Testis (tissue), 3 donors: ENCODE measurements around the gene KLRF1. TPM values are rescaled to one million over a fixed set of nuclear protein-coding genes. Genes with fewer than 3 reads are reported as not detected.
"Not testable (repeated sequence)": the region's sequence is repeated elsewhere in the genome, so short reads cannot be mapped to it uniquely, and the experiment has no call there.

Experiments
- DNase-seq: peaks from one replicate; pipeline ENCODE4 v3.0.0-alpha.2; 2019
- H3K27ac ChIP-seq, 2 donors: fragments of 200-600 bp; sonication (generic); one replicate each; pipeline ENCODE4 v1.5.1; 2019
- H3K27me3 ChIP-seq: fragments of 200-600 bp; sonication (generic); one replicate; pipeline ENCODE4 v1.5.1; 2019
- H3K36me3 ChIP-seq: fragments of 200-600 bp; sonication (generic); one replicate; pipeline ENCODE4 v1.5.1; 2017; ENCODE audit warnings: low read depth; ENCODE audit errors: missing control alignments
- H3K4me1 ChIP-seq: fragments of 200-600 bp; sonication (generic); one replicate; pipeline ENCODE4 v1.5.1; 2019
- H3K4me3 ChIP-seq, 2 donors: fragments of 200-600 bp; sonication (generic); one replicate each; pipeline ENCODE4 v1.5.1; 2017 to 2019
- H3K9me3 ChIP-seq: fragments of 200-600 bp; sonication (generic); one replicate; pipeline ENCODE4 v1.5.1; 2017
- CTCF ChIP-seq, 3 experiments: fragments of 450-650 bp in 2 of 3; fragments of 200-600 bp in 1 of 3; sonication (generic) in 1 of 3; IDR thresholded peaks; one replicate each; pipeline ENCODE4 v1.5.1; 2016 to 2019; ENCODE audit warnings: antibody characterized with exemption in 3 of 3, mild to moderate bottlenecking in 2 of 3, moderate library complexity in 1 of 3
- POLR2A ChIP-seq: fragments of 450-650 bp; IDR thresholded peaks from one replicate; pipeline ENCODE4 v1.6.1; 2017; ENCODE audit warnings: antibody characterized with exemption, mild to moderate bottlenecking, moderate library complexity
- WGBS, 2 donors: methylation state at CpG; one replicate each; pipeline ENCODE4 v1.1.5; 2018; 5-methylcytosine and 5-hydroxymethylcytosine counted together
- intact Hi-C: fragments of 100-400 bp; cut with DNase I; formaldehyde crosslinking; loops from one replicate; pipeline ENCODE4 v1.15.1; 2023; ENCODE audit warnings: low total_unique reads
- polyA plus RNA-seq: library from polyadenylated mRNA; stranded (reverse); fragments of 350-450 nt; fragmentation: Illumina TruSeq; extraction: RNeasy Lipid Tissue Mini Kit (QIAGEN cat#74804); gene quantifications from one replicate; pipeline ENCODE4 v1.2.3, GENCODE V29; 2014; ENCODE audit warnings: low read depth, low replicate concordance; ENCODE audit not compliant: insufficient read depth
- total RNA-seq, 2 donors: library from RNA; depleted of rRNA; stranded (reverse); fragments of >200 nt; gene quantifications; one replicate each; pipeline ENCODE4 v1.2.3, GENCODE V29; 2016

Gene KLRF1
- total and polyA plus RNA-seq, 3 donors from 2014 or later: 0.43 to 1.2 (median 1.0) TPM

GRCh38 chr12:9872742-9873141 is 45.5 kb downstream of the KLRF1 start:
- Histone ChIP-seq H3K36me3 (no peaks in the 10 kb centered on the region), H3K9me3 (no peaks in the 10 kb centered on the region), H3K27me3 (no peaks in the 10 kb centered on the region), H3K4me1 (peaks cover 6% of the 10 kb centered on the region), H3K4me3 (no peak overlapping the region), H3K27ac (no peak overlapping the region)
- intact Hi-C loops: no loop called here
- WGBS, 2 donors: 65 to 81% methylated on average over 5 to 11 of the region's 11 CpGs
- DNase-seq: no peak
- TF ChIP-seq POLR2A (no peak), CTCF (IDR thresholded peaks at IDR 0.05) (no peak)

- WGBS, 2 donors: 75 to 82% methylated on average over 7 to 19 of the region's 26 CpGs
- peak overlapping the region in 1 of 2 donors; percentile 44 for H3K4me3 ChIP-seq
- intact Hi-C loops, H3K9me3 ChIP-seq, H3K27ac ChIP-seq, H3K36me3 ChIP-seq, DNase-seq, H3K27me3 ChIP-seq, H3K4me1 ChIP-seq: not testable (repeated sequence)
These were observed 48.8 kb downstream of the KLRF1 start for GRCh38 chr12:9876120-9876519.

GRCh38 chr12:9880532-9881078 is 53.3 kb downstream of the KLRF1 start:
- WGBS, 2 donors: 76 to 82% methylated on average over 4 of the region's 4 CpGs
- TF ChIP-seq CTCF (IDR thresholded peaks at IDR 0.05): no peak
- no peak for TF ChIP-seq POLR2A
- intact Hi-C loops: no loop called here
- no peak overlapping the region for H3K27ac ChIP-seq
- no peaks in the 10 kb centered on the region for H3K27me3 ChIP-seq
- no peaks in the 10 kb centered on the region for H3K4me1 ChIP-seq
- H3K9me3 ChIP-seq: no peaks in the 10 kb centered on the region
- no peak overlapping the region for H3K4me3 ChIP-seq
- no peak for DNase-seq
- H3K36me3 ChIP-seq: no peaks in the 10 kb centered on the region

- intact Hi-C loops: no loop called here
- WGBS, 2 donors: 94 to 95% methylated on average over 3 of the region's 3 CpGs
- no peak for TF ChIP-seq POLR2A
- TF ChIP-seq CTCF (IDR thresholded peaks at IDR 0.05): no peak
These were observed 54.0 kb downstream of the KLRF1 start, which contains the start of gene KLRF2 for GRCh38 chr12:9881246-9881645. Gene KLRF2 (plus strand): TSS chr12:9881489. CDS start chr12:9881596, 107 bp downstream.

GRCh38 chr12:9881988-9882387 is 54.7 kb downstream of the KLRF1 start:
- Histone ChIP-seq H3K27me3 (no peaks in the 10 kb centered on the region), H3K36me3 (no peaks in the 10 kb centered on the region), H3K4me3 (no peak overlapping the region), H3K9me3 (no peaks in the 10 kb centered on the region), H3K27ac (no peak overlapping the region), H3K4me1 (no peaks in the 10 kb centered on the region)
- whole genome bisulfite sequencing, 2 donors: 91 to 94% methylated on average over 5 of the region's 5 CpGs
- intact Hi-C loops: no loop called here
- TF ChIP-seq POLR2A (no peak), CTCF (IDR thresholded peaks at IDR 0.05) (no peak)
- no peak for DNase-seq

More at GRCh38 chr12:9881246-9881645, 54.0 kb downstream of the KLRF1 start, which contains the start of gene KLRF2:
- Histone ChIP-seq H3K4me3 (no peak within 1 kb of the TSS), H3K27me3 (no peaks in the 10 kb centered on the region), H3K9me3 (no peaks in the 10 kb centered on the region), H3K36me3 (no peaks in the 10 kb centered on the region), H3K4me1 (no peaks in the 10 kb centered on the region), H3K27ac (no peak within 1 kb of the TSS)
- DNase-seq: no peak
